ENCODE data around the gene RND3.
A peak's percentile ranks its signal among the peaks of the same experiment; 100 is the strongest.

The RND3 gene

DNA sequence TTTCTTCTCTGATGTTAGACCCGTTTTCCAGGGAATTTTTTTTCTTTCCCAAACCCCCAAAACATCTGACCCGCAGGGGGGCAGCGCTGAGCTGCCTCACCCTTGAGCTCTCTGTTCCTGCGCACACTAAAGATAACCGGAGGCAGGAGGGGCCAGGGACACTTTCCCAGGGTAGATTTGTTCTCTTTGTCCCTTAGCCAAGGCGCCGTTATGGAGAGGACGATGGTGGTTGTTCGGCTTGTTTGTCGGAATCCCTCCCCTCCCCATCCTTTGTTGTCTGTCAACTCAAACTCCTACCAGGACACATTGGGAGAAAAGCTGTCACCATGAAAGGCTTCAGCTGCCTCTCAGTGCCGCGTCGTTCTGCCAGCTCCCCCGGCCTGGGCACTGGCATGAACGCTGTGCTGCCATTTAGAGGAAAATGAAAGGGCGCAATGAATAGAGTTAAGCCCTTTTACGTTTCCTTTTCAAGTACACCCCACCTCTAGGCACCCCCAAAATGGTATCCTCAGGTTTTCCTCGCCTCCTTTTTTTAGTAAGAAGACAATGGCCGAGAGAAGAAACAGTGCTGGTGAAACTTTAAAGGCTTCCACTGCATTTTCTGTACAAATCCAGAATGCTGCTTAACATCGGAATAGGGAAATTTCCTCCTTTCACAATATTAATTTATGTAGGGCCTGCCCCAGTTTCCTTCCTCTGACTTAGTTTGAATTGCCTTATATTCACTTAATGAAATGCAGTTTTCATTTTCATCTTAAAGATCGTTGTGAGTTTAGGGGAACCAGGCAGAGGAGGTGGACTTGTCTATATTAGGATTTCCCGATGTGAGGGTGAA is 62.1 kb downstream of the RND3 start:
- peak; percentile 76 for DNase-seq
- H3K4me2 ChIP-seq (ENCODE audit: low read length) = no peak overlapping the region
- peaks cover 7% of the 10 kb centered on the region for H3K4me1 ChIP-seq (ENCODE audit: control insufficient read depth, low read depth, low read length)
- H4K5ac ChIP-seq (ENCODE audit: low read length) = no peak overlapping the region
- H3K4ac ChIP-seq (ENCODE audit: low read depth, low read length) = peak overlapping the region; percentile 57
- WGBS (ENCODE audit: extremely low coverage, insufficient coverage, low lambda C conversion rate) = no CpG with 5 or more reads among the region's 22 CpGs
- no peak overlapping the region for H2BK15ac ChIP-seq (replicated peaks; ENCODE audit: low read depth)
- no peak overlapping the region for H4K8ac ChIP-seq (ENCODE audit: low read depth, low read length)
- H3K79me1 ChIP-seq (ENCODE audit: low read length) = no peaks in the 10 kb centered on the region
- H3K79me2 ChIP-seq (ENCODE audit: control insufficient read depth, insufficient read depth, low read length) = no peaks in the 10 kb centered on the region
- no peaks in the 10 kb centered on the region for H3K36me3 ChIP-seq (ENCODE audit: control insufficient read depth, insufficient read depth, low read length)
- no peak overlapping the region for H3K27ac ChIP-seq (ENCODE audit: low read depth, low read length)
- peak overlapping the region; percentile 33 for H2BK5ac ChIP-seq (ENCODE audit: low read length)
- peak overlapping the region; percentile 73 for H3K18ac ChIP-seq (ENCODE audit: low read length)
- H2BK120ac ChIP-seq (ENCODE audit: low read depth, low read length) = peak overlapping the region; percentile 73
- H3K56ac ChIP-seq (ENCODE audit: low read length) = peak overlapping the region; percentile 53
- no peak overlapping the region for H3K23ac ChIP-seq (ENCODE audit: low read length)
- H3K27me3 ChIP-seq (ENCODE audit: insufficient read depth, low read length, poor library complexity) = no peaks in the 10 kb centered on the region
- H3K9ac ChIP-seq (ENCODE audit: low read length) = no peak overlapping the region
- H2AK5ac ChIP-seq (ENCODE audit: low read length) = peak overlapping the region; percentile 54
- no peak overlapping the region for H3K4me3 ChIP-seq (ENCODE audit: low read length)

GRCh38 chr2:150424406-150424805 is 63.1 kb downstream of the RND3 start:
- H3K27me3 ChIP-seq (ENCODE audit: insufficient read depth, low read length, poor library complexity) = no peaks in the 10 kb centered on the region
- peaks cover 7% of the 10 kb centered on the region for H3K4me1 ChIP-seq (ENCODE audit: control insufficient read depth, low read depth, low read length)
- H4K5ac ChIP-seq (ENCODE audit: low read length) = no peak overlapping the region
- WGBS (ENCODE audit: extremely low coverage, insufficient coverage, low lambda C conversion rate) = no CpG with 5 or more reads among the region's 6 CpGs
- no peak overlapping the region for H2BK15ac ChIP-seq (replicated peaks; ENCODE audit: low read depth)
- H2BK120ac ChIP-seq (ENCODE audit: low read depth, low read length) = no peak overlapping the region
- no peak overlapping the region for H4K8ac ChIP-seq (ENCODE audit: low read depth, low read length)
- H3K23ac ChIP-seq (ENCODE audit: low read length) = no peak overlapping the region
- H3K4me3 ChIP-seq (ENCODE audit: low read length) = no peak overlapping the region
- H3K9ac ChIP-seq (ENCODE audit: low read length) = no peak overlapping the region
- no peak overlapping the region for H3K4ac ChIP-seq (ENCODE audit: low read depth, low read length)
- no peaks in the 10 kb centered on the region for H3K36me3 ChIP-seq (ENCODE audit: control insufficient read depth, insufficient read depth, low read length)
- H3K27ac ChIP-seq (ENCODE audit: low read depth, low read length) = no peak overlapping the region
- no peak overlapping the region for H3K18ac ChIP-seq (ENCODE audit: low read length)
- peak; percentile 15 for DNase-seq
- no peaks in the 10 kb centered on the region for H3K79me1 ChIP-seq (ENCODE audit: low read length)
- H2AK5ac ChIP-seq (ENCODE audit: low read length) = no peak overlapping the region
- H3K4me2 ChIP-seq (ENCODE audit: low read length) = no peak overlapping the region
- H2BK5ac ChIP-seq (ENCODE audit: low read length) = no peak overlapping the region
- no peaks in the 10 kb centered on the region for H3K79me2 ChIP-seq (ENCODE audit: control insufficient read depth, insufficient read depth, low read length)
- H3K56ac ChIP-seq (ENCODE audit: low read length) = no peak overlapping the region

DNA sequence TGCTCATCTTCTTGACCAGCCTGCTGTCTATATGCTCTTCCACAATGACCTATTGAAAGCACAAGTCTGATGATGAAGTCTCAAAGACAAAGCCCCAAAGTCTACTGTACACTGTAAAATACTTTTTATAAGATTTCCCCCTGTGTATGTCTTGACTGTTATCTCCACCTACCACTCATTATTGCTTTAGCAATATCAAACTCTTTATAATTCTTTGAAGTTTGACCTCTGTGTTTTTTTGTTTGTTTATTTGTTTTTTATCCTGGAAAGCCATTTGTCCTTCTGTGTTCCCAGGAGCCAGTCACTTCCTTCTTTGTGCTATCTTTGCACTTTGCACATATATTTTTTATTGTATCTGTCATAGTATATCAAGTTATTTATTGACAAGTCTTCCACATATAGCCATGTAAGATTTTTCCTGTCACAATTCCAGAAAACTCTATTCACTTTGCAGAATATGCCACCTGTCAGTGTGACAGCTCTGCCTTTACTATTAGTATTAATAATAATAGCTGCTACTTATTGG is 66.3 kb downstream of the RND3 start:
- H3K79me2 ChIP-seq (ENCODE audit: control insufficient read depth, insufficient read depth, low read length) = no peaks in the 10 kb centered on the region
- H2AK5ac ChIP-seq (ENCODE audit: low read length) = no peak overlapping the region
- H4K8ac ChIP-seq (ENCODE audit: low read depth, low read length) = no peak overlapping the region
- no peak overlapping the region for H2BK15ac ChIP-seq (replicated peaks; ENCODE audit: low read depth)
- no peak for DNase-seq
- H3K9ac ChIP-seq (ENCODE audit: low read length) = no peak overlapping the region
- no peak overlapping the region for H4K5ac ChIP-seq (ENCODE audit: low read length)
- H3K27ac ChIP-seq (ENCODE audit: low read depth, low read length) = no peak overlapping the region
- no peak overlapping the region for H3K4ac ChIP-seq (ENCODE audit: low read depth, low read length)
- peaks cover 4% of the 10 kb centered on the region for H3K4me1 ChIP-seq (ENCODE audit: control insufficient read depth, low read depth, low read length)
- no peak overlapping the region for H2BK120ac ChIP-seq (ENCODE audit: low read depth, low read length)
- no peak overlapping the region for H3K56ac ChIP-seq (ENCODE audit: low read length)
- H3K4me3 ChIP-seq (ENCODE audit: low read length) = no peak overlapping the region
- no peak overlapping the region for H3K18ac ChIP-seq (ENCODE audit: low read length)
- H3K36me3 ChIP-seq (ENCODE audit: control insufficient read depth, insufficient read depth, low read length) = no peaks in the 10 kb centered on the region
- H3K27me3 ChIP-seq (ENCODE audit: insufficient read depth, low read length, poor library complexity) = no peaks in the 10 kb centered on the region
- no peaks in the 10 kb centered on the region for H3K79me1 ChIP-seq (ENCODE audit: low read length)
- no peak overlapping the region for H3K23ac ChIP-seq (ENCODE audit: low read length)
- H2BK5ac ChIP-seq (ENCODE audit: low read length) = no peak overlapping the region
- H3K4me2 ChIP-seq (ENCODE audit: low read length) = no peak overlapping the region

DNA sequence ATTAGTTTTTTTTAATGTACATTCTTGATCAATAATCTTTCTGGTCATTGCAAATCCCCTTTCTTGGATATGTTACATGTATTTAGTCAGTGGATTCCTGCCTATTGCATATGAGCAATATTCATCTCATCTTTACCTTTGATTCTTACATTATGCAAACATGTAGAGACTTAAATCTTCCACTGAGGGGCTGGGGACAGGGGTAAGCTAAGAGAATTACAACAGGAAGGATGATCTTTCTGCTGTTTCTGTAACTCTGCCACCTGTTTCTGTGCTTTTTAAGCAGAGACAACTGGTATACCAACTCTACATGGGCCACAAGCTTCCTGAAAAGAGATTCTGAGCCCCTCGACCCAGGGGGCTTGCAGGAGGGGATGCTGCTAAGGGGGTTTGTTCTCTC is 68.6 kb downstream of the RND3 start:
- H3K9ac ChIP-seq (ENCODE audit: low read length) = no peak overlapping the region
- no peak overlapping the region for H3K4me2 ChIP-seq (ENCODE audit: low read length)
- no peak overlapping the region for H3K18ac ChIP-seq (ENCODE audit: low read length)
- H3K36me3 ChIP-seq (ENCODE audit: control insufficient read depth, insufficient read depth, low read length) = no peaks in the 10 kb centered on the region
- WGBS (ENCODE audit: extremely low coverage, insufficient coverage, low lambda C conversion rate) = no CpG with 5 or more reads among the region's 1 CpG
- H3K4ac ChIP-seq (ENCODE audit: low read depth, low read length) = no peak overlapping the region
- no peak for DNase-seq
- H3K56ac ChIP-seq (ENCODE audit: low read length) = no peak overlapping the region
- H3K79me1 ChIP-seq (ENCODE audit: low read length) = no peaks in the 10 kb centered on the region
- no peak overlapping the region for H3K23ac ChIP-seq (ENCODE audit: low read length)
- no peak overlapping the region for H2BK5ac ChIP-seq (ENCODE audit: low read length)
- no peaks in the 10 kb centered on the region for H3K27me3 ChIP-seq (ENCODE audit: insufficient read depth, low read length, poor library complexity)
- H4K5ac ChIP-seq (ENCODE audit: low read length) = no peak overlapping the region
- H2AK5ac ChIP-seq (ENCODE audit: low read length) = no peak overlapping the region
- no peak overlapping the region for H2BK120ac ChIP-seq (ENCODE audit: low read depth, low read length)
- no peak overlapping the region for H2BK15ac ChIP-seq (replicated peaks; ENCODE audit: low read depth)
- no peak overlapping the region for H3K27ac ChIP-seq (ENCODE audit: low read depth, low read length)
- no peak overlapping the region for H4K8ac ChIP-seq (ENCODE audit: low read depth, low read length)
- no peak overlapping the region for H3K4me3 ChIP-seq (ENCODE audit: low read length)
- no peaks in the 10 kb centered on the region for H3K4me1 ChIP-seq (ENCODE audit: control insufficient read depth, low read depth, low read length)
- H3K79me2 ChIP-seq (ENCODE audit: control insufficient read depth, insufficient read depth, low read length) = no peaks in the 10 kb centered on the region
